ENCODE measurements around the gene ASB6. TPM values are rescaled to one million over a fixed set of nuclear protein-coding genes. Genes with fewer than 3 reads are reported as not detected.

The ASB6 gene
- total RNA-seq, 1 experiment from 2014 or later = 21.0 TPM

GRCh38 chr9:129678844-129679243, 36.9 kb upstream of the ASB6 start:
- no peak overlapping the region for H2BK12ac ChIP-seq (ENCODE audit: insufficient read length, low read depth, low read length)
- H3K9ac ChIP-seq (ENCODE audit: extremely low read depth, insufficient read length, low read length) = no peak overlapping the region
- no peak overlapping the region for H3T11ph ChIP-seq (ENCODE audit: low read length)
- Mint-ChIP-seq H3K27ac (no peak overlapping the region), H3K4me3 (no peak overlapping the region), H3K4me1 (peaks cover 7 to 26% of the 10 kb centered on the region in 2 experiments), H3K27me3 (ENCODE audit: low read depth) (peaks cover 8% of the 10 kb centered on the region), H3K36me3 (ENCODE audit: insufficient read depth in 1 of 3, low read depth in 3 of 3) (no peaks in the 10 kb centered on the region), H3K9me3 (no peaks in the 10 kb centered on the region)
- H4K8ac ChIP-seq (replicated peaks; ENCODE audit: insufficient read length, low read depth, low read length) = no peak overlapping the region
- H2BK5ac ChIP-seq (ENCODE audit: insufficient read length, low read length) = no peak overlapping the region
- no peak overlapping the region for H3K27ac ChIP-seq (ENCODE audit: insufficient read length, low read depth, low read length)
- H3K14ac ChIP-seq (ENCODE audit: insufficient read depth, low read length) = no peak overlapping the region
- no peak overlapping the region for H3K4me2 ChIP-seq (ENCODE audit: insufficient read depth, insufficient read length, low read length)
- H3K23me2 ChIP-seq (ENCODE audit: insufficient read length, low read depth, low read length, poor library complexity, severe bottlenecking) = no peaks in the 10 kb centered on the region
- no peak overlapping the region for H3K18ac ChIP-seq (ENCODE audit: insufficient read length, low read depth, low read length)
- H2AFZ ChIP-seq (ENCODE audit: low read length) = no peak overlapping the region
- H4K91ac ChIP-seq (ENCODE audit: insufficient read length, low read depth, low read length) = no peak overlapping the region
- DNase-seq = no peak
- H3K23ac ChIP-seq (ENCODE audit: insufficient read length, low read depth, low read length) = no peak overlapping the region
- no peak overlapping the region for H2AK5ac ChIP-seq (ENCODE audit: insufficient read length, low read length)
- H4K20me1 ChIP-seq (ENCODE audit: control insufficient read depth, insufficient read depth, insufficient read length) = no peaks in the 10 kb centered on the region
- no peaks in the 10 kb centered on the region for H3K79me1 ChIP-seq (ENCODE audit: insufficient read depth, low read depth, low read length, poor library complexity, severe bottlenecking)
- no peaks in the 10 kb centered on the region for H3K4me1 ChIP-seq (ENCODE audit: insufficient read depth, low read length)
- no peak overlapping the region for H2BK20ac ChIP-seq (ENCODE audit: low read depth, low read length, poor library complexity, severe bottlenecking)
- no peaks in the 10 kb centered on the region for H3K79me2 ChIP-seq (ENCODE audit: insufficient read depth, low read length)
- H3K4ac ChIP-seq (ENCODE audit: low read depth, low read length) = no peak overlapping the region
- H4K5ac ChIP-seq (ENCODE audit: insufficient read length, low read depth, low read length) = no peak overlapping the region
- H3K27me3 ChIP-seq (ENCODE audit: insufficient read depth, low read length) = no peaks in the 10 kb centered on the region
- no peak overlapping the region for H3K56ac ChIP-seq (ENCODE audit: insufficient read length, low read depth, low read length)
- H2BK120ac ChIP-seq (ENCODE audit: low read depth, low read length, poor library complexity, severe bottlenecking) = no peak overlapping the region
- no peaks in the 10 kb centered on the region for H3K9me3 ChIP-seq (ENCODE audit: control insufficient read depth, low read depth, low read length)
- H2BK15ac ChIP-seq (ENCODE audit: low read depth, low read length) = no peak overlapping the region
- TF ChIP-seq, protein P1, sequence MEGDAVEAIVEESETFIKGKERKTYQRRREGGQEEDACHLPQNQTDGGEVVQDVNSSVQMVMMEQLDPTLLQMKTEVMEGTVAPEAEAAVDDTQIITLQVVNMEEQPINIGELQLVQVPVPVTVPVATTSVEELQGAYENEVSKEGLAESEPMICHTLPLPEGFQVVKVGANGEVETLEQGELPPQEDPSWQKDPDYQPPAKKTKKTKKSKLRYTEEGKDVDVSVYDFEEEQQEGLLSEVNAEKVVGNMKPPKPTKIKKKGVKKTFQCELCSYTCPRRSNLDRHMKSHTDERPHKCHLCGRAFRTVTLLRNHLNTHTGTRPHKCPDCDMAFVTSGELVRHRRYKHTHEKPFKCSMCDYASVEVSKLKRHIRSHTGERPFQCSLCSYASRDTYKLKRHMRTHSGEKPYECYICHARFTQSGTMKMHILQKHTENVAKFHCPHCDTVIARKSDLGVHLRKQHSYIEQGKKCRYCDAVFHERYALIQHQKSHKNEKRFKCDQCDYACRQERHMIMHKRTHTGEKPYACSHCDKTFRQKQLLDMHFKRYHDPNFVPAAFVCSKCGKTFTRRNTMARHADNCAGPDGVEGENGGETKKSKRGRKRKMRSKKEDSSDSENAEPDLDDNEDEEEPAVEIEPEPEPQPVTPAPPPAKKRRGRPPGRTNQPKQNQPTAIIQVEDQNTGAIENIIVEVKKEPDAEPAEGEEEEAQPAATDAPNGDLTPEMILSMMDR (conservative IDR thresholded peaks at IDR 0.05) = no peak
- WGBS (ENCODE audit: extremely low coverage, insufficient read length, low lambda C conversion rate) = no CpG with 5 or more reads among the region's 9 CpGs

All from H9 (cell line).